GM18951 (cell line): ENCODE results near the gene HOXA4.

ENCODE experiments used
- POLR2A ChIP-seq: IDR thresholded peaks from 4 replicates; pipeline ENCODE4 v1.6.1; 2011; ENCODE audit warnings: mild to moderate bottlenecking; ENCODE audit not compliant: insufficient read length, insufficient read depth; ENCODE audit errors: extremely low read depth
- in situ Hi-C: fragments of 300-500 bp; cut with MboI; formaldehyde crosslinking; loops from one replicate; pipeline ENCODE4 v1.12.0; 2022; ENCODE audit warnings: low sequenced_read_pairs, mixed read lengths, inconsistent platforms; ENCODE audit not compliant: unreplicated experiment

The HOXA4 gene

GRCh38 chr7:27097686-27098577, 32.6 kb downstream of the HOXA4 start:
- in situ Hi-C loops = no loop called here
- TF ChIP-seq POLR2A = no peak

GRCh38 chr7:27096768-27097514, 33.6 kb downstream of the HOXA4 start:
- in situ Hi-C loops = no loop called here
- no peak for TF ChIP-seq POLR2A

GRCh38 chr7:27095897-27096767, 34.4 kb downstream of the HOXA4 start, which contains the start of gene HOXA1:
TSS of gene HOXA1 (minus strand) at chr7:27096000. CDS start at chr7:27095912, 88 bp downstream.
- peak; percentile 58 for TF ChIP-seq POLR2A
- in situ Hi-C loops = no loop called here

GRCh38 chr7:27095050-27095896, 35.3 kb downstream of the HOXA4 start:
- no peak for TF ChIP-seq POLR2A
- in situ Hi-C loops = no loop called here

GRCh38 chr7:27094304-27095049, 36.1 kb downstream of the HOXA4 start:
- in situ Hi-C loops = no loop called here
- no peak for TF ChIP-seq POLR2A

GRCh38 chr7:27093184-27093895, 37.2 kb downstream of the HOXA4 start:
- no peak for TF ChIP-seq POLR2A

GRCh38 chr7:27092819-27093110, 37.8 kb downstream of the HOXA4 start:
- no peak for TF ChIP-seq POLR2A
- in situ Hi-C loops = no loop called here

More at GRCh38 chr7:27093184-27093895, 37.2 kb downstream of the HOXA4 start:
- in situ Hi-C loops = no loop called here

- in situ Hi-C loops = no loop called here
- TF ChIP-seq POLR2A = no peak
Observed at GRCh38 chr7:27091941-27092818, 38.4 kb downstream of the HOXA4 start.

- TF ChIP-seq POLR2A = no peak
- in situ Hi-C loops = no loop called here
Observed at GRCh38 chr7:27091105-27091504, 39.5 kb downstream of the HOXA4 start.

- in situ Hi-C loops = no loop called here
- TF ChIP-seq POLR2A = no peak
Observed at GRCh38 chr7:27088002-27088922, 42.3 kb downstream of the HOXA4 start.
